Spinal cord (tissue), 10 donors: ENCODE results near the gene METTL6. TPM values are rescaled to one million over a fixed set of nuclear protein-coding genes. Genes with fewer than 3 reads are reported as not detected.
"Not testable (repeated sequence)": the region's sequence is repeated elsewhere in the genome, so short reads cannot be mapped to it uniquely, and the experiment has no call there.

Experiments used
- DNase-seq, 6 donors: peaks; one replicate each; pipeline versions ENCODE4 v3.0.0 to v3.0.0-alpha.2; 2013 to 2015; ENCODE audit warnings: low spot score in 6 of 6, low read depth in 4 of 6
- H3K27ac ChIP-seq: one replicate; pipeline ENCODE4 v1.5.1; 2013; ENCODE audit warnings: low read depth, low read length, control low read depth
- H3K27me3 ChIP-seq: one replicate; pipeline ENCODE4 v1.6.1; 2013; ENCODE audit warnings: low read length; ENCODE audit not compliant: control insufficient read depth, insufficient read depth
- H3K36me3 ChIP-seq: one replicate; pipeline ENCODE4 v1.6.1; 2013; ENCODE audit warnings: low read length; ENCODE audit not compliant: control insufficient read depth, insufficient read depth
- H3K4me1 ChIP-seq: one replicate; pipeline ENCODE4 v1.6.1; 2013; ENCODE audit warnings: low read length; ENCODE audit not compliant: control insufficient read depth, insufficient read depth
- H3K4me3 ChIP-seq: one replicate; pipeline ENCODE4 v1.5.1; 2013; ENCODE audit warnings: low read depth, low read length, control low read depth
- H3K9me3 ChIP-seq: one replicate; pipeline ENCODE4 v1.6.1; 2013; ENCODE audit warnings: low read length; ENCODE audit not compliant: control insufficient read depth, insufficient read depth
- WGBS: methylation state at CpG from one replicate; pipeline ENCODE4 v1.1.5; 2013; ENCODE audit warnings: missing lambda C conversion rate; ENCODE audit not compliant: insufficient coverage; 5-methylcytosine and 5-hydroxymethylcytosine counted together
- polyA plus RNA-seq, 2 donors: library from polyadenylated mRNA; unstranded; fragments of 120-200 nt; gene quantifications; one replicate each; pipeline ENCODE4 v1.2.1, GENCODE V29; 2013; ENCODE audit not compliant: insufficient read length in 2 of 2
- total RNA-seq, 2 donors: library from RNA; depleted of rRNA in 1 of 2; stranded (reverse); fragments of 120-200 nt in 1 of 2; fragments of >200 nt in 1 of 2; gene quantifications; one replicate each; pipeline versions ENCODE4 v1.2.3 to v1.2.4, GENCODE V29; 2013 to 2014
- donor health status: healthy.

The METTL6 gene
- total and polyA plus RNA-seq, 4 donors = 30.0 to 50.3 (median 38.3) TPM

DNA sequence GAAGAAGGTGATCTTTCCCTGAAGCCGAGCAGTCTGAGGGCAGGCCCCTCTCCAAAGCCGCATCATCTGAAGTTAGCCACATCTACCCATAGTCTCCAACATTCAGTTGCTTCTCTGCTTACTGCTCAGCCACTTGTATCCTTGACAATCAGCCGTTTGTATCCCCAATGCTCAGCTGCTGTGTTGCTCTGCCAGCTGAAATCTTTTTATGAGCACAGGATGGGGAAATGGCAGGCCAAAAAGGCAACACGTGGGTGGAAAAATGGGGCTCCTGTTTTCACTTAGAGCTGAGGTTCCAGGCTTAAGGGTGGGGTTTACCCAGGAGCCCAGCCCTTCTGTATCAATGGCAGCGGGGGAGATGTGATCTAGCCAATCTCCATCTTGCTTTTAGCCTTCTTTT lies 36.3 kb downstream of the METTL6 start:
- Histone ChIP-seq H3K4me1 (no peaks in the 10 kb centered on the region), H3K4me3 (no peak overlapping the region), H3K36me3 (no peaks in the 10 kb centered on the region), H3K9me3 (no peaks in the 10 kb centered on the region), H3K27ac (no peak overlapping the region), H3K27me3 (no peaks in the 10 kb centered on the region)
- WGBS = 82% methylated on average over 2 of the region's 5 CpGs
- no peak for DNase-seq

DNA sequence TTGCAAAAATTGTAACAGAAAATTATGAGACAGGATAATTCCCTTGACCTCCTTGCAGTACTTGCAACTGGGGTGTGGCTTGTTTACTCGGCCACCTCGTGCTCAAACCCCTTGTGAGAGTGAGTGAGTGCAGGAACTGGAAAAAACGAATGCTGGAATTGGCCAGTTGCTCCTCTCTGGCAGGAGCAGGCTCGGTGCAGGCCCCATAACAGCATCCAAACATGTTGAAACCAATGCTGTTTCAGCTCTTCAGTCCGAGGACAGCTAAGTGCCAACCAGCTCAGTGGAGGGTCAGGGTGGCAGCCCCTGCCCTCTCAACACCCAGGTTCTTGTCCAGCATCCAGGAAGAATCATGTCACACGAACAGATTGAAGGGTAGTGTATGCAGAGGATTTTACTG lies 36.9 kb downstream of the METTL6 start:
- 88% methylated on average over 5 of the region's 6 CpGs for WGBS
- no peaks in the 10 kb centered on the region for H3K36me3 ChIP-seq

DNA sequence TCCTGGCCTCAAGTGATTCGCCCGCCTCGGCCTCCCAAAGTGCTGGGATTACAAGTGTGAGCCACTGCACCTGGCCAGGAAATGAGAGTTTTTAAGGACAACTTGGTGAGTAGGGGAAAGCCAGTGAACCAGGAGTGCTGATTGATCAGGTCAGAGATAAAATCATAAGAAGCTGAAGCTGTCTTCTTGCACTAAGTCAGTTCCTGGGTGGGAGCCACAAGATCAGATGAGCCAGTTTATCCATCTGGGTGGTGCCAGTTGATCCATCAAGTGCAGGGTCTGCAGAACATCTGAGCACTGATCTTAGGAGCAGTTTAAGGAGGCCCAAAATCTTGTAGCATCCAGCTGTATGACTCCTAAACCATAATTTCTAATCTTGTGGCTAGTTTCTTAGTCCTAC lies 39.0 kb downstream of the METTL6 start:
- DNase-seq, H3K4me1 ChIP-seq, H3K36me3 ChIP-seq, H3K9me3 ChIP-seq, H3K27me3 ChIP-seq, H3K27ac ChIP-seq, H3K4me3 ChIP-seq: not testable (repeated sequence)
- 98% methylated on average over 3 of the region's 3 CpGs for WGBS

More for the DNA sequence above, 36.9 kb downstream of the METTL6 start:
- H3K9me3 ChIP-seq = peaks cover 2% of the 10 kb centered on the region
- DNase-seq = no peak
- H3K4me1 ChIP-seq = no peaks in the 10 kb centered on the region
- no peaks in the 10 kb centered on the region for H3K27me3 ChIP-seq
- no peak overlapping the region for H3K4me3 ChIP-seq
- no peak overlapping the region for H3K27ac ChIP-seq

DNA sequence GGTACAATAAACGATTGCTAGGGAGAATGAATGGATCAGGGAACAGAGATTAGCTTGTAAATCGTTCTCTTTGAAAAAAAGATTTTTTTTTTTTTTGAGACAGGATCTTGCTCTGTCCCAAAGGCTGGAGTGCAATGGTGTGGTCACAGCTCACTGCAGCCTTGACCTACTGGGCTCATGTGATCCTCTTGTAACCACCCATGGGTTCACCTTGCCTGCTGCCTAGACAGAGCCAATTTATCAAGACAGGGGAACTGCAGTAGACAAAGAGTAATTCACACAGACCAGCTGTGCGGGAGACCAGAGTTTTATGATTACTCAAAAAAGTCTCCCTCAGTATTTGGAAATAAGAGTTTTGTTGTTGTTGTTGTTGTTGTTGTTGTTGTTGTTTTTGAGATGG lies 39.6 kb downstream of the METTL6 start:
- 61% methylated on average over 2 of the region's 3 CpGs for WGBS
- no peaks in the 10 kb centered on the region for H3K36me3 ChIP-seq
- no peaks in the 10 kb centered on the region for H3K4me1 ChIP-seq
- no peak overlapping the region for H3K4me3 ChIP-seq
- H3K27ac ChIP-seq = no peak overlapping the region
- H3K9me3 ChIP-seq = peaks cover 2% of the 10 kb centered on the region
- no peak for DNase-seq
- H3K27me3 ChIP-seq = no peaks in the 10 kb centered on the region

DNA sequence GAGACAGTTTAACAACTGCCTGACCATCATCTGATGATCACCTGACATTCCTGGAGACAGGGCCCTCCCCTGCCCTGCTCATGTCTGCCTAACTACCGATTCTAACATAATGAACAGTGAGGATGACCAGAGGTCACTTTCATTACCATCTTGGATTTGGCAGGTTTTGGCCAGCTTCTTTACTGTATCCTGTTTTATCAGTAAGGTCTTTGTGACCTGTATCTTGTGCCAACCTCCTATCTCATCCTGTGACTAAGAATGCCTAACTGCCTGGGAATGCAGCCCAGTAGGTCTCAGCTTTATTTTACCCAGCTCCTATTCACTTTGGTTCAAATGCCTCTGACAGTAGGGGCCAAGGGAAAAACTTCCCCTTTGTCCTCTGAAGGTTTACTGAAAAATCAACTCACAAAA lies 40.2 kb downstream of the METTL6 start:
- no peak overlapping the region for H3K4me3 ChIP-seq
- no peak overlapping the region for H3K27ac ChIP-seq
- no CpG with 5 or more reads among the region's 1 CpG for WGBS
- no peaks in the 10 kb centered on the region for H3K4me1 ChIP-seq
- H3K9me3 ChIP-seq = peaks cover 2% of the 10 kb centered on the region
- no peaks in the 10 kb centered on the region for H3K36me3 ChIP-seq
- H3K27me3 ChIP-seq = no peaks in the 10 kb centered on the region
- DNase-seq = no peak

DNA sequence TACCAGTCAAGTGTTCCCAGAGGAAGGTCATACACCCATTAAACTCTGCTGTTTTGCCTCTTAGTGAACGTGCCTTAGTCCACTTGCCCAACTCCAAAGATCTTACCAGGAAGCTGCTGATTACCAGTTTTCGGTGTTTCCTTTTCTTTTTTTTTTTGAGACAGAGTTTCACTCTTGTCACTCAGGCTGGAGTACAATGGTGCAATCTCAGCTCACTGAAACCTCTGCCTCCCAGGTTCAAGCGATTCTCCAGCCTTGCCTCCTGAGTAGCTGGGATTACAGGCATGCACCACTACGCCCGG lies 40.7 kb downstream of the METTL6 start:
- not testable (repeated sequence) for H3K27ac ChIP-seq, H3K27me3 ChIP-seq, H3K9me3 ChIP-seq, H3K36me3 ChIP-seq, H3K4me1 ChIP-seq, H3K4me3 ChIP-seq, DNase-seq
- WGBS = 91% methylated on average over 5 of the region's 5 CpGs

DNA sequence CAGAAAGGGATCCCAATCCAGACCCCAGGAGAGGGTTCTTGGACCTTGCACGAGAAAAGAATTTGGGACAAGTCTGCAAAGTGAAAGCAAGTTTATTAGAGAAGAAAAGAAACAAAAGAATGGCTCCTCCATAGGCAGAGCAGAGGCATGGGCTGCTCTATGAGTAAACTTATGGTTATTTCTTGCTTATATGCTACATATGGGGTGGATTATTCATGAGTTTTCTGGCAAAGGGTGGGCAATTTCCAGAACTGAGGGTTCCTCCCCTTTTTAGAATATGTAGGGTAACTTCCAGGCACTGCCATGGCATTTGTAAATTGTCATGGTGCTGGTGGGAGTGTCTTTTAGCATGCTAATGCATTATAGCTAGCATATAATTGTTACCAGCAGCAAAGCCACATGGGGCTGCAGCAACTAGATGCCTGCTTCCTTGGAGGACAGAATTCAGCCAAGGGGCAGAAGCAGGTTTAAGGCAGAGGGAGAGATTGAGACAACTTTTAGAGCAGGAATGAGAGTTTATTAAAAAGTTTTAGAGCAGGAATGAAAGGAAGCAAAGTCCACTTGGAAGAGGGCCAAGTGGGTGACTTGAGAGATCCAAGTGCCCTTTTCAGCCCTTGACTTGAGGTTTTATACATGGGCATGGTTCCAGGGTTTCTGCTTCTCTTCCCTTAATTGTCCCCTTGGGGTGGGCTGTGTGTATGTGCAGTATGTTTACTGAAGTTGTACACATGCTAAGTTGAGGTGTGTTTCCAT lies 41.3 kb downstream of the METTL6 start:
- WGBS = 88% methylated on average over 1 of the region's 1 CpG
- no peak for DNase-seq
- Histone ChIP-seq H3K9me3 (peaks cover 2% of the 10 kb centered on the region), H3K36me3 (no peaks in the 10 kb centered on the region), H3K27ac (no peak overlapping the region), H3K27me3 (no peaks in the 10 kb centered on the region), H3K4me3 (no peak overlapping the region), H3K4me1 (no peaks in the 10 kb centered on the region)

DNA sequence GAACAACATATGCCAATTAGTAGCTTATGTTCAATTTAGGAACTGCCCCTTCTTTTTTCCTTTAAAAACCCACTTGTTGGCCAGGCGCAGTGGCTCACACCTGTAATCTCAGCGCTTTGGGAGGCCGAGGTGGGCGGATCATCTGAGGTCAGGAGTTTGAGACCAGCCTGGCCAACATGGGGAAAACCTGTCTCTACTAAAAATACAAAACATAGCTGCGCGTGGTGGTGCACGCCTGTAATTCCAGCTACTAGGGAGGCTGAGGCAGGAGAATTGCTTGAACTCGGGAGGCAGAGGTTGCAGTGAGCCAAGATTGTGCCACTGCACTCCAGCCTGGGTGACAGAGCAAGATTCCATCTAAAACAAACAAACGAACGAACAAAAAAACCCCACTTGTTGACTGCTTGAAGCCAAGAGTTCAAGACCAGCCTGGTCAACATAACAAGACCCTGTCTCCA lies 42.1 kb downstream of the METTL6 start:
- not testable (repeated sequence) for H3K27me3 ChIP-seq, H3K36me3 ChIP-seq, H3K27ac ChIP-seq, H3K9me3 ChIP-seq, H3K4me1 ChIP-seq, H3K4me3 ChIP-seq, DNase-seq
- 81% methylated on average over 9 of the region's 10 CpGs for WGBS

DNA sequence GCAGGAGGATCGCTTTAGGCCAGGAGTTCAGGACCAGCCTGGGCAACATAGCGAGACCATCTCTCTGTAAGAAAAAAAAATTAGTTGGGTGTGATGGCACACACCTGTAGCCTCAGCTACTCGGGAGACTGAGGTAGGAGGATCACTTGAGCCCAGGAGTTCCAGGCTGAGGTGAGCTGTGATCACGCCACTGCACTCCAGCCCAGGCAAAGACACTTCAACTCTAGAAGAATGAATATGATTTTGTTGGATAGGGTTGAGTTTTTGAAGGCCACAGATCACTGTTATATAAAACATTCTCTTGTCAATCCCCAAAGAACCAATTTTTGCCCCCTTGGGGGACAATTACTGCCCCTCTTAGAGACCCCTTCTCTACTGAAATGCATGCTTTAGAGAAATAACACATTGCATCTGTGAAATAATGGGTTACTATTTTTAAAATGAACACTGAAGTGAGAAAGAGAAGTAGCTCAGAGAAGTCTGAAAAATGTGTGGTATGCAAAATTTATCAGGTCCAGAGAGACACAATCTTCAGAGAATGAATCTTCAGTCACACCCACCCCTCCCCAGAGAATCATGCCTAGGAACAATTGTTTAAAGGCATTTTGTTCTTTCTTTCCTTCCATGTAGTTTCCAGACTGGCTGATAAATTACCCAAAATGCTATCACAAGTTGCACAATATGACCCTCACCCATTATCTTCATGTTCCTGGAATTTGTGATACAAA lies 42.7 kb downstream of the METTL6 start:
- no peak overlapping the region for H3K27ac ChIP-seq

DNA sequence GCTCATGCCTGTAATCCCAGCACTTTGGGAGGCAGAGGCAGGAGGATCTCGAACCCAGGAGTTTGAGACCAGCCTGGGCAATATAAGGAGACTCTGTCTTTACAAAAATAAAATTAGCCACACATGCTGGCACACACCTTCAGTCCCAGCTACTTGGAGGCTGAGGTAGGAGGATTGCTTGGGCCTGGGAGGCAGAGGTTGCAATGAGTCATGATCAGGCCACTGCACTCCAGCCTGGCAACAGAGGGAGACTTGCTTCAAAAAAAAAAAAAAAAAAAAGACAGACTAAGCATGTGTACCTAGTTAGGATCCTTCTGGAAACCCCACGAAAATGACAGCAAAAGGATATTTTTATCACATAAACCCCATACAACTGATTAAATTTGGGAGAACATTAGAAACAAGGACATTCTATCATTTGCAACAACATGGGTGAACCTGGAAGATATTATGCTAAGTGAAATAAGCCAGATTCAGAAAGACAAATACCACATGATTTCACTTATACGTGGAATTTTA lies 44.9 kb downstream of the METTL6 start:
- WGBS = no CpG with 5 or more reads among the region's 3 CpGs
- H3K27me3 ChIP-seq = no peaks in the 10 kb centered on the region
- no peak for DNase-seq
- H3K36me3 ChIP-seq = peaks cover 3% of the 10 kb centered on the region
- peaks cover 3% of the 10 kb centered on the region for H3K4me1 ChIP-seq
- no peak overlapping the region for H3K27ac ChIP-seq
- H3K4me3 ChIP-seq = no peak overlapping the region
- H3K9me3 ChIP-seq = peaks cover 2% of the 10 kb centered on the region

More for the DNA sequence above, 42.7 kb downstream of the METTL6 start:
- H3K9me3 ChIP-seq = peaks cover 2% of the 10 kb centered on the region
- H3K4me3 ChIP-seq = no peak overlapping the region
- no peaks in the 10 kb centered on the region for H3K4me1 ChIP-seq
- H3K27me3 ChIP-seq = no peaks in the 10 kb centered on the region
- DNase-seq = no peak
- 100% methylated on average over 1 of the region's 4 CpGs for WGBS
- H3K36me3 ChIP-seq = peaks cover 3% of the 10 kb centered on the region
